ENCODE results near the gene SRBD1.

DNA sequence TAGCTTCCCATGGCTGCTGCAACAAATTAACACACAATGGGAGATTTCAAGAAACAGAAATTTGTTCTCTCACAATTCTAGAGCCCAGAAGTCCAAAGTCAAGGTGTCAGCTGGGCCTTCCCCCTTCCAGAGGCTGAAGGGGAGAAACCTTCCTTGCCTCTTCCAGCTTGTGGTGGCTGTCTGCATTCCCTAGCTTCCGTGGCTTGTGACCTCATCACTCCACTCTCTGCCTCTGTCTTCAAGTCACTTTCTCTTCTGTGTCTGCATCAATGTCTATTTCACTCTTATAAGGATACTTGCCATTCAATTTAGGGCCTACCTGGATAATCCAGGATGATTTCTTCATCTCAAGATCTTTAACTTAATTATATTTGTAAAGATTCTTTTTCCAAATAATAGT lies 16.8 kb upstream of the SRBD1 start:
- no peak for TF ChIP-seq POLR2A (IDR thresholded peaks at IDR 0.05; ENCODE audit: low read depth, low read length)
- no peak for TF ChIP-seq POLR2AphosphoS5 (IDR thresholded peaks at IDR 0.05; ENCODE audit: low read depth, low read length)
- no peak for TF ChIP-seq SPI1 (IDR thresholded peaks at IDR 0.05; ENCODE audit: low read depth, low read length)
- TF ChIP-seq TAF1 (IDR thresholded peaks at IDR 0.05; ENCODE audit: low read depth, low read length) = no peak
- TF ChIP-seq PAX5 (IDR thresholded peaks at IDR 0.05; ENCODE audit: insufficient read depth, low read length, severe bottlenecking) = no peak
- TF ChIP-seq POU2F2 (IDR thresholded peaks at IDR 0.05; ENCODE audit: low read depth, low read length) = no peak
